GF-D8 (cell line): ENCODE data around the gene LCAT.
"Not testable (repeated sequence)": the region's sequence is repeated elsewhere in the genome, so short reads cannot be mapped to it uniquely, and the experiment has no call there.

Experiments used
- DNase-seq: peaks from one replicate; lab custom pipeline; 2025; lab: John Stamatoyannopoulos, UW

Gene LCAT

GRCh38 chr16:67946966-67947558 lies 3.1 kb upstream of the LCAT start:
- DNase-seq, result no peak

DNA sequence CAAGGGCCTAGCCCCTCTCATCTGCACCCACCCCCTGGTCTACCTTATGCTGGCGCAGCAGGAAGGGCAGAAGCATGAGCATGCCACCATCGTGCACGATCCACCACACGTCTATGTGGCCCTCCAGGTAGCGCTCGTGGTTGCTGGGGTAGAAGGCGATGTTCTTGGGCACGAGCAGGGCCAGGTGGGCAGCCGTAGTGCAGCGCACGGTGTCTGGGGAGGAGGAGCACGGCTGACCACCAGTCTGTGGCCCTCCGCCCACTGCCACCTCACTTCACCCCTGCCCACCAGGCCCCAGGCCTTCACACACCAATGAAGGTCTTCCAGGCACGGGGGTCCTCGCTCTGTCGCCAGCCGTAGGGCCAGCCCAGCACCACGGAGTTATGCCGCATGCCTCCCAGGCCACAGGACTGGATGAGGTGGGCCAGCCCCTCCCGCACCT lies 2.2 kb upstream of the LCAT start:
- no peak for DNase-seq

DNA sequence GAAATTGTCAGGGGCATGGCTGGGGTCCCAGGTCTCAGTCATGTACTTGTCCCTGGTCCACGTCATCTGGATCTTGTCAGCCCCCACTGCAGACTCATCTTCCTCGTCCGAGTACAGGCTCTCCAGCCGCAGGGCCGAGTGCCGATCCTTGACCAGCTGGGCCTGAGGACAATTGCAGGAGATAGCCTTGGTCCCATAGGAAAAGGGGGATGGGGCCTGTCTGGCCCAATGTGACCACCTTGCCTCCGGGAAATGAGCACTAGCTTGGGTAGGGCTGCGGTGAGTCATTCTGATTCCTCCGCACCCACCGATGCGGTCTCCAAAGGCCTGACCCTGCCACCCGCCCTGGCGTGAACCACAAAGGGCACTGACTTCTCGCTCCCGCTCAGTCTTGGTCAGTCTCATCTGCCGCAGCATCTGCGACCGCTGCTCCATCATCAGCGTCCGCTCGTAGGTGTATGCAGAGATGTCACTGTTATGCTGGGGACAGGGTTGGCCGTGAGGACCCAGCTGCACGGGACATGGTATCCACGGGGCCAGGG lies 1.5 kb upstream of the LCAT start:
- DNase-seq, result no peak

- DNase-seq, result no peak
Measured at GRCh38 chr16:67944690-67945391, 921 bp upstream of the LCAT start.

DNA sequence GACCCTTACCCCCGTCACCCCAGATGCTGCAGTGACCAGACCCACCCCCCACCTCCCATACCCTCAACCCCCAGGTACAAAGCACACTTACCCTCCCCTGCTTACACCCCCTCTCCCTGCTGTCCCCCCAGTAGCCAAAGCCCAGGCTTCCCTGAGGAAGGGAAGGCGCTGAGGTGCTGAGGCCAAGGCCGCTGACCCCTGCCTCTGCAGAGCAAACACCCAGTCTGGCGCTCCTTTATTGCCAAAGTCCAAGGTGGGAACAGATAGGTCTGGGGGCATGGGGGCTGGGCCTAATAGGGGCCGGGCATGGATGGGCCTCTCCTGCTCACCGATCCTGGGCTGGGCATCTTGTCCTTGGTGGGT lies 683 bp downstream of the LCAT start:
- no peak for DNase-seq

- no peak for DNase-seq
Measured at GRCh38 chr16:67942510-67943255, 1.2 kb downstream of the LCAT start.

DNA sequence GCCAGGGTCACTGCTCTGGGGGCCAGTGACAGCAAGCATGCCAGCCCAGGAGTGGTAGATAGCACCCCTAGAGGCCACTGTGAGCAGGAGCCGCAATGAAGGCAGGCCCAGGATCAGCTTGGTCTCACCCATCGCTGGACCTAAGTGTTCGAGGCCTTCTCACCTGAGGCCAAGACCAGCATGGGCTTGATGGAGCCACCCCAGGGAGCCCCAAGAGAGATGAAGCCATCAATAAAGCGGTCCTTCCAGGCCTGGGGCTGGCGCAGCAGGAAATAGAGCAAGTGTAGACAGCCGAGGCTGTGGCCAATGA lies 1.8 kb downstream of the LCAT start:
- no peak for DNase-seq

GRCh38 chr16:67941469-67942199 lies 2.3 kb downstream of the LCAT start:
- DNase-seq, result no peak

GRCh38 chr16:67940446-67941089 lies 3.4 kb downstream of the LCAT start:
- DNase-seq, result no peak

DNA sequence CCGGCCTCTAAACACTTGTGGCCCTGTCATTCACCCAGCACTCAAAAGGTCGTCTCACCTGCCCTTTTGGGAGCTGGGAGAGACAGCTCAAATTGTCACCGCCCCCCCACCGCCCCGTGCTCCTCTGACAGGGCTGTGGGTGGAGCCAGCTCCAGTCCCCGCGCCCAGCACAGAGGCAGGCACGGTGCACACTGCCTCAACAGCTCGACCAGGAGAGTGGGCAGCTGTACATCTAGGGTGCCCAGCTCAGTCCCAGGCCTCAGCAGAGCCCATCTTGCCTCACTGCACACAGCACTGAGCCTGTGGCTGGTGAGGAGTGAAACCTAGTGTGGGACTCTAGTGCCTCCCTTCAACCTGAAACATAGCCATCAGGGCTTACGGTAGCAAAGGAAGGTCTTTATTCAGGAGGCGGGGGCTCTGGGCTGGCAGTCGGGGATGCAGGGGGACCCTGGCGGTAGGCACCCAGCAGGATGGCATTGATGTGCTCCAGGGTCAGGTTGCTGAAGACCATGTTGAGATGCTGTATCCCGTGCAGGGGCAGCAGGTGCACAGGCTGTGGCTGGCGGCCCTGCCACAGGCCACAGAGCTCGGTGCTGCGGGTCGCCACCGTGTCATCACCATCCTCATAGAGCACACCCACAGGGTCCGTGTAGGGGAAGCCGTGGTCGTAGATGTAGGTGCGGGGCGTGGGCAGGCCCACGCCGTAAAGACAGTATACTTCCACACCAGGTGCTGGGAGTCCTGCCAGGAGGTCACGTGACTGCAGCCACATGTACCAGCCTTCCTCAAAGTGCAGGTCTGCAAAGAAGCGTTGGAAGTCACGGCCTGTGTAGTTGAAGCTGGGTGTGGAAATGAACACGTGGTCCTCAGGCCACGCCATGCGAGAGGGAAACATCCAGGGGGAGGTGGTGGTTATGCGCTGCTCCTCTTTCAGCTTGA lies 4.1 kb downstream of the LCAT start:
- peak; percentile 6 for DNase-seq

DNA sequence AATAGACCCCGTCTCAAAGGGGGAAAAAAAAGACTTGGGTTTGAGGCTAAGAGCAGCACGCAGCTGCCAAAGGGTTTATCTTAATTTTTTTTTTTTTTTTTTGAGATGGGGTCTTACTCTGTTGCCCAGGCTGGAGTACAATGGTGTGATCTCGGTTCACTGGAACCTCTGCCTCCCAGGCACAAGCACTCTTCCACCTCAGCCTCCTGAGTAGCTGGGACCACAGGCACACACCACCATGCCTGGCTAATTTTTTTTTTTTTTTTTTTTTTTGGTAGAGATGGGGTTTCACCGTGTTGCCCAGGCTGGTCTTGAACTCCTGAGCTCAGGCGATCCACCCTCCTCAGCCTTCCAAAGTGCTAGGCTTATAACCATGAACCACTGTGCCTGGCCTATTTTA lies 6.2 kb downstream of the LCAT start:
- DNase-seq, result not testable (repeated sequence)

GRCh38 chr16:67936880-67937605 lies 6.9 kb downstream of the LCAT start:
- DNase-seq, result peak; percentile 62

DNA sequence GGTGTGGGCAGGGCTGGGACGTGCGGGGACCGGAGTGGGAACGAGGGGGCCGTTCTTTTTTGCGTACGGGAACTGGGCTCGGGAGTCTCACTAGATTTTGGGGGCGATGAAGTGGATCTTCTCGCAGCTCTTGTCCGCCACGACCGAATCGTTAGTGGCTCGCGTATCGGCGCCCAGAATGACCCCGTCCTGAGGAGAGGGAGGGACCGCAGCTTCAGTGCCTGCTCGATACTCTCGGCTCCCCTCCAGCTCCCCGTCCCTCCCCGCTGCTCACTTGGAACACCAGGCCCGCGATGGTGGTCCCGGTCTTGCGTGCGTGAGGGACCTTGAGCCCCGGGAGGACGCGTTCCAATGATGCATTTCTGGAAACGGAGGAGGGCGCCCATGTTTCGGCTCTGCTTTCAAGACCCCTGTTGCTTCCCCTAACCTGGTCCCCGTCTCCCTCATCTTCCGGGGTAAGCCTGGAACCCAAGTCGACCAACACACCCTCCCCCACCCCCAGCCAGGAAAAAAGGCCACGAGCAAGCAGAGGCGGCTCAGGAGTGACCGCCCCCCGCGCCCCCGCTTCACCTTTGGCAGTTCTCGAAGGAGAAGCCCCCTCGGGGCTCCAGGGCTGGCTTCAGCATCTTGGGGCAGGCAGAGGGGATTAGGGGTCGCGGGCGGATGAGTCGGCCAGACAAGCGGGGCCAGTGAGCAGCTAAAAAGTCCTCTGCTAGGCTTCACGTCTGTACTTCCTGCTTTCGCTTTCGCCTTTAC lies 7.6 kb downstream of the LCAT start, which contains the start of gene PSMB10:
Gene PSMB10 (minus strand): TSS at position 727 of the 756 bp plus-strand sequence. CDS start 101 bp downstream, at position 626.
- DNase-seq, result peak; percentile 23

GRCh38 chr16:67935402-67936123 lies 8.4 kb downstream of the LCAT start:
- peak; percentile 73 for DNase-seq

DNA sequence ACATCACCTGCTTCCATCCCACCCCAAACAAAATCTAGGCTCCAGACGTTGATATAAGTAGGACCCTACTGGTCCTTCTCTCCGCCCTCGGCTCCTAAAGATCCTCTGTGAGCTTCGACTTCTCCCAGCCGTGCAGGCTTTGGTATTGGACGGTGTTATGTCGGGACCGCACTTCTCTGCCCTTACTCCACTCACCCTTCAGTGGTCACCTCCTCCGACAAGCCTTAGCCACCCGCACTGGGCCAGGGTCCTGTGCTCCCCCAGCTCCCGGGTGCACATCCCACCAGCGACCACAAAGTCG lies 8.9 kb downstream of the LCAT start:
- DNase-seq, result no peak

DNA sequence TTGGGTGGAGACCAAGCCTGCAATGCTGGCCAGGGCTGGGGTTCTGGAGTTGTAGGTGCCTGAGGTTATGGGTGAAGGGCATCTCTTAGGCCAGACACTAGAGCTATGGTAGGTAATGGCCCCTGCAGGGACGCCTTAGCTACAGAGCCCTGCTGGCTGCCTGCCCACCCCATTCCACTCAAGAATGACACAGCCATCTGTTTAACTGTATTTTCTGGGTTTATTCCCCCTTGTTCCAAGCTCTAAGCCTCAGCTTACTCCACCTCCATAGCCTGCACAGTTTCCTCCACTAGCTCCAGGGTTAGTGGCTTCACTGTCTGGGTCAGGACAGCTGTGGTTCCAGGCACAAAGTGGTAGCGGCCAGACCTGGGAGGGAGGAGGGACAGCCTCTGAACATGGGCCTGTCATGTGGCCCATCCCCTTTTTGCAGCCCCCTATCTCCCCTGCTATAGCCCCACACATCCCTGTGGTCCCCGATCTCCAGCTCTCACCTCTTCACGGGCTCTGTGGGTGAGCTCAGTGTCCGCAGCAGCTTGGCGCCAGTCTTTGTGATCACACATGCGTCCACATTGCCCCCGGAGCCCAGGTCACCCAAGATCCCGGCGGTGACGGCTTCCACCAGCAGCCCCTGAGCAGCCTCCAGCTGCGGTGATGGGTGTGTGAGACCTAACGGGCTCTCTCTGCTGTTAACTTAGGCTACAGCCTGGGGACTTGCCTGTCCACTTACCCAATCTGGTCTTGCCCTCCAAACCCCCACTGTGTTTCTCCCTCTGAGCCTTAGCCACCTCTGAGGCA lies 9.4 kb downstream of the LCAT start:
- no peak for DNase-seq

GRCh38 chr16:67933805-67934204 lies 10.1 kb downstream of the LCAT start:
- DNase-seq, result no peak

DNA sequence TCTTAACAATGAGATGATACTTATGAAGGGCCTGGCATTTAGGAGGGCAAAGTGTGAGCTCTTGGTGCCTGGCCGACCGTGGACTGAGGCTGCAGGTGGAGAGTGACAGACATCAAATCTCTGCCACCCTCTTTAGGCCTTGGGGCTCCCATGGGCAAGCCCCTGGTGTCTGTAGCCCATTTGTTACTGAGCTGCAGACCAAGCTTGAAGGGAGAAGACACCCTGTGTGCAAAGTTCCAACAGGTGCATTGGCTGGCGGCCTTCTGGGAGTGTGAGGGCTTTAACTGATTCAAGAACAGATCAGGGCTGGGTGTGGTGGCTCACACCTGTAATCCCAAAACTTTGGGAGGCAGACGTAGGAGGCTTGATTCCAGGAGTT lies 11.5 kb downstream of the LCAT start:
- DNase-seq, result no peak
